HG02571 (cell line): ENCODE results near the gene PIGL.
"Not testable (repeated sequence)": the region's sequence is repeated elsewhere in the genome, so short reads cannot be mapped to it uniquely, and the experiment has no call there.

Experiments
- ATAC-seq: cut with Tn5 transposase; IDR thresholded peaks from one replicate; pipeline ENCODE4 v1.9.1; 2021; ENCODE audit warnings: mild to moderate bottlenecking, moderate library complexity; ENCODE audit not compliant: unreplicated experiment

Gene PIGL

DNA sequence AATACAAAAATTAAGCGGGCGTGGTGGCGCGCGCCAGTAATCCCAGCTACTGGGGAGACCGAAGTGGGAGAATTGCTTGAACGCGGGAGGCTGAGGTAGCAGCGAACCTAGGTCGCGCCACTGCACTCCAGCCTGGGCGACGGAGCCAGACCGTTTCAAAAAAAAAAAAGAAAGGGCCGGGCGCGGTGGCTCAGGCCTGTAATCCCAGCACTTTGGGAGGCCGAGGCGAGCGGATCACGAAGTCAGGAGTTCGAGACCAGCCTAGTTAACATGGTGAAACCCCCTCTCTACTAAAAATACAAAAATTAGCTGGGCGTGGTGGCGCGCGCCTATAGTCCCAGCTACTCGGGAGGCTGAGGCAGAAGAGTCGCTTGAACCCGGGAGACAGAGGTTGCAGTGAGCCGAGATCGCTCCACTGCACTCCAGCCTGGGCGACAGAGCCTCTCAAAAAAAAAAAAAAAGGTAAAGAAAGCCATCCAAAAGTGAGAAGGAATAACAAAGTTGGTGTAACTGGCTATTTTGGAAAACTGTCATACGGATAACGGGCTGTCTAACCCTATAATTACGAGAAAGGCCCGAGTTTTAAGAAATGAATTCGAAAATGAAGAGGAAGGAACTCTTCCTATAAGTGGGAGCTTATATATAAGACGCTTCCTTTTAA is 539 bp upstream of the PIGL start:
- ATAC-seq: not testable (repeated sequence)

DNA sequence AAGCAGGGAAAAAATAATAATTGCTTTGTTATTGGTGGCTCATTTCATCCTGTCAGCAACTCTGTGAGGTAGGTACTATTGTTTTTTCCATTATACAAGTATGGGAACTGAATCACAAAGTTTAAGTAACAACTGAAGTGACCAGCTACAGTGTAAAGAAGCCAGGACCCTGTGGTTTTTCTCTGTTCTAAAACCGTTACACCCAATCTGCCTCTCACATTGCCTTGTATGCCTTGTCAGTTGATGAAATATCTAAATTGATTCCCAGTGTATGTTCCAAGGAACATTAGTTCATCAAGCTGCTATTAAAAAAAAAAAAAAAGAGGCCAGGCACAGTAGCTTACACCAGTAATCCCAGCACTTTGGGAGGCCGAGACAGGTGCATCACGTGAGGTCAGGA is 5.4 kb downstream of the PIGL start:
- no peak for ATAC-seq

DNA sequence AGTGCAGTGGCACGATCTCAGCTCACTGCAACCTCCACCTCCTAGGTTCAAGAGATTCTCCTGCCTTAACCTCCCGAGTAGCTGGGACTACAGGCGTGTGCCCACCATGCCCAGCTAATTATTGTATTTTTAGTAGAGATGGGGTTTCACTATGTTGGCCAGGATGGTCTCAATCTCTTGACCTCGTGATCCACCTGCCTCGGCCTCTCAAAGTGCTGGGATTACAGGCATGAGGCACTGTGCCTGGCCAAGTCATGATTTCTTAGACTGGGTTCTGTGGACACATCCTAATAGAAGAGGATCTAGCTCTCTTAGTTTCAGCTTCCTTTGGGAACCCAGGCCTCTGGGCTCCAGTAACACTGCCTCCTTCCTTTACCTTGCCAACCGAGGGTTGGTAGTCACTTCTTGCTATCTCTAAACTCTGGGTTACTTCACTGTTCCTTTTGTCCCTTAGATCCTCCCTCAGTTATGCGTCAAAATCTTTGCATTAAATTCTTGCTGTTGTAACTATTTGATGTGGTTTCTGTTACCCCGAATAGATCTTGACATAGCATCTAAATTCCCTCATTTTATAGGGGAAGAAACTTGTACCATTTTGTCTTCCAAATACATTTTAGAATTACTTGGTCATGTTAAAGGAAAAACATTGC is 13.0 kb downstream of the PIGL start:
- not testable (repeated sequence) for ATAC-seq

DNA sequence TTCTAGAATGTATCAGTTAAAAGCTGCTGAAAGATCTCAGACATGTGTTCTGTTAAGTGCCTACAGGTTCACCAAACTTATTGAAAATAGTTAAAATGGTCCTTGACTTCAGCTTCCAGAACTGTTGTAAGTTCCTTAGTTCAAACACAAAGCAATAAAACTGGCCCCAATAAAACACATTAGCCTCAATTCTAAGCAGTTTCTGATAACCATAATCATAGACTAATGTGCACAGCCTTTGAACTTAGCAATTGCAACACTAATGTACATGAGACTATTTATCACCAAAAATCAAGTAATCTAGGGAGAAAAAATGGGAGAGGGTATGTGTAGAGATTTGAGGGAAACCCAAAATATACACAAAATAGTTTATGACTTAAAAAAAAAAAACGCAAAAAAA is 15.4 kb downstream of the PIGL start:
- ATAC-seq: no peak

DNA sequence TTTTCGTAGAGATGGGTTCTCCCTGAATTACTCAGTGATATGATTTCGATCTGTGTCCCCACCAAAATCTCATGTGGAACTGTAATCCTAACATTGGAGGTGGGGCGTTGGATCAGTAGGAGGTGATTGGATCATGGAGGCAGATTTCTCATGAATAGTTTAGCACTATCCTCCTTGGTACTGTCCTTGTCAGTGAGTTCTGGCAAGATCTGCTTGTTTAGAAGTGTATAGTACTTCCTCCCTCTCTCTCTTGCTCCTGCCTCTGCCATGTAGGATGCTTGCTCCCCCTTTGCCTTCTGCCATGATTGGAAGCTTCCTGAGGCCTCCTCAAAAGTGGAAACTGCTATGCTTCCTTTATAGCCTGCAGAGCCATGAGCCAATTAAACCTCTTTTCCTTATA is 22.9 kb downstream of the PIGL start:
- no peak for ATAC-seq

DNA sequence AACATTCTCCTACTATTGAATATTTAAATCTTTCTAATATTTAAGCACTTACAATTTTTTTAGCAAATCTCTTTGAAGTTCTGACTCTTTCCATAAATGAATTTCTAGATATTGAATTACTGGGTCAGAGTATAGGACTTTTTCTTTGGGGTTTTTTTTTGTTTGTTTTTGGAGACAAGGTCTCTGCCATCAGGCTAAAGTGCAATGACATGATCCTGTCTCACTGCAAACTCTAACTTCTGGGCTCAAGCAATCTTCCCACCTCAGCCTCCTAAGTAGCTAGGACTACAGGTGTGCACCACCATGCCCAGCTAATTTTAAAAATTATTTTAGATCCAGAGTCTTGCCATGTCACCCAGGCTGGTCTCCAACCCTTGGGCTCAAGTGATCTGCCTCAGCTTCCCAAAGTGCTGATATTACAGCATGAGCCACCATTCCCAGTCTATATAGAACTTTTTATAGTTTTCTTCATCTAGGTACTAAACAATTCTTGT is 24.9 kb downstream of the PIGL start:
- no peak for ATAC-seq

DNA sequence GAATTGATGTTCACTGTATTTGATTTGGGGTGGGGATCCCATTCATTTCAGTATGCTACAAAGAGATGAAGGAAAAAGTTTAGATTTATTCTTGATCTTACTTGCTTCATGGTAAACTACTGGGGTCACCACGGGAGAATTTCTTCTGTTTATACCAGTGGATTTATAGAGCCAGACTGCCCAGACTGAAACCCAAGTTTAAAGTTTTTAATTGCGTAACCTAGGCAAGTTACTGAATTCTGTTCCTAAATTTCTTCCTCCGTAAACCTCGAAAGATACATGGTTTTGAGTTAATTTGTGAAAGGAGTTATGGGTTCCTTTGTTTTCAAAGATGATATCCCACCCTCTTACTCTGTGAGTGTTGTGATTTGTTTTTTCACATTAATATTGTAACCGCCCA is 26.4 kb downstream of the PIGL start:
- no peak for ATAC-seq

DNA sequence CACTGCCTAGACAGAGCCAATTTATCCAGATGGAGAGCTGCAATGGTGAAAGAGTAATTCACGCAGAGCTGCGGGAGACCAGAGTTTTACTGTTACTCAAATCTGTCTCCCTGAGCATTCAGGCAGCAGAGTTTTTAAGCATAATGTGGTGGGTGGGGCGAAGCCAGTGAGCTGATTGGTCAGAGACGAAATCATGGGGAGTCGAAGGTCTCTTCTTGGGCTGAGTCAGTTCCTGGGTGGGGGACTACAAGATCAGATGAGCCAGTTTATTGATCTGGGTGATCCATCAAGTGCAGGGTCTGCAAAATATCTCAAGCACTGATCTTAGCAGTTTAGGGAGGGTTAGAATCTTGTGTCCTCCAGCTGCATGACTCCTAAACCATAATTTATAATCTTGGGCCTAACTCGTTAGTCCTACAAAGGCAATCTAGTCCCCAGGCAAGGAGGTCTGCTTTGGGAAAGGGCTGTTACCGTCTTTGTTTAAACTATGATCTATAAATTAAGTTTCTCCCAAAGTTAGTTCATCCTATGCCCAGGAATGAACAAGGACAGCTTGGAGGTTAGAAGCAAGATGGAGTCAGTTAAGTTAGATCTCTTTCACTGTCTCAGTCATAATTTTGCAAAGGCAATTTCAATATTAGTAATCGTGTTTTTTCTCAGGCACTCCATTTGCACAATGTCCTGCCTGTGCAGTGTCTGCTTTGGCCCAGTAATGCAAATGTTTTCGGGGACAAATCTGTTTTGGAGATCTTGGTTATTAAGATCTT is 27.0 kb downstream of the PIGL start:
- ATAC-seq: no peak

DNA sequence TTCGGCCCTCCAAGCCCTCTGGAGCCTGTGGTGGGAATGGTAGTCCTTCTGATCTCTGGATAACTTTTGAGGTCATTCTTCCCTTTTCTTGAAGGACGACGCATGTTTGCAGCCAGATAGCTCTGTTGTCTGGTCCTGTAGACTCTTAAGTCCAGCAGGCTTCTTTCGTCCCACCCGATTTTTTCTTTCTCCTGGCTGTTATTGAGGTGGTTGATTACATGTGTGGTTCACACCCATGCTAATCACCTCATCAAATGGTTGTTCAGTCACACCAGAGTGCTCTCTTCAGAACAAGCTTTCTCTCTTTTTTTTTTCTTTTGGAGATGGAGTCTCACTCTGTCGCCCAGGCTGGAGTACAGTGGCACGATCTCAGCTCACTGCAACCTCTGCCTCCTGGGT is 30.6 kb downstream of the PIGL start:
- no peak for ATAC-seq

DNA sequence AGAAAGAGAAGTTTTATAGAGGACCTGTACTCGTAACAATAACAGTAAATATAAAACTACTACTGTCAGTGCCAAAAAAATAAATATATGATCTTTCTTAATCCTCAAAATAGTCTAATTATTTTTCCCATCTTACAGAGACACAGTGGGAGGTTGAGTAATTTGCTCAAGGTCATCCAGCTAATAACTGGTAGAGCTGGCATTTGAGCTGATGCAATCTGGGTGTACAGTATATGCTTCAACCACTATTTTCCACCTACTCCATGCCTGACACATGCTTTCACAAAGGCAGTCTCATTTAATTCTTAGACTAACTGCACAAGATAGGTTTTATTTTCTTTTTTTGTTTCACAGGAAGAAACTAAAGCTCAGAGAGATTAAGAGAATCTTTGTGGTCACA is 33.6 kb downstream of the PIGL start:
- no peak for ATAC-seq

DNA sequence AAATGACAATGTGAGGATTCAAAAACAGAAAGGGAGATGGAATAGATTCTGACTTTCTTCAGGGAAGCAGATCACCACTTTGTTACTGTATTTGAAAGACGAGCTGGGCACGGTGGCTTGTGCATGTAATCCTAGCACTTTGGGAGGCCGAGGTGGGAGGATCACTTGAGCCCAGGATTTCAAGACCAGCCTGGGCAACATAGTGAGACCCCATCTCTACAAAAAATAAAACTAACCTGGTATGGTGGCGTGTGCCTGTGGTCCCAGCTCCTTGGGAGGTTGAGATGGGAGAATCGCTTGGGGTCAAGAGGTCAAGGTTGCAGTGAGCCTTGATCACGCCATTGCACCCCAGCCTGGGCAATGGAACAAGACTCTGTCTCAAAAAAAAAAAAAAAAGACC is 34.0 kb downstream of the PIGL start:
- no peak for ATAC-seq

DNA sequence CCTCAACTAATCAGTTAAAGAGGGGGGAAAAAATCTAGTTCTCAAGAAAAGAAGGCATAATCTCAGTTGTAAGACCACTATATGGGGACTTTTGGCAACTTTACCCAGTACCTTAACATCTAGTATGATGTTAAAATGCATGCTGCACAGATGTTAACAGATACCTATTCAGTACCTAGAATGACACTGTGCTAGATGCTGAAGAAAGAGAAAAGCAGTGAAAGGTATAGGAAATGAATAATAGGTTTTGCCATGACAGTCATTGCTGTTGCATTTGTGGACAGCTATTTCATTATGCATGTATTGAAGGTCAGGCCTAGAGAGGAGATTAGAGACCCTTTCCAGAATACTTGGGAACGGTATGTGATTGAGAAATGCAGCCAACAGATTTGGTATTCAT is 34.5 kb downstream of the PIGL start:
- no peak for ATAC-seq

DNA sequence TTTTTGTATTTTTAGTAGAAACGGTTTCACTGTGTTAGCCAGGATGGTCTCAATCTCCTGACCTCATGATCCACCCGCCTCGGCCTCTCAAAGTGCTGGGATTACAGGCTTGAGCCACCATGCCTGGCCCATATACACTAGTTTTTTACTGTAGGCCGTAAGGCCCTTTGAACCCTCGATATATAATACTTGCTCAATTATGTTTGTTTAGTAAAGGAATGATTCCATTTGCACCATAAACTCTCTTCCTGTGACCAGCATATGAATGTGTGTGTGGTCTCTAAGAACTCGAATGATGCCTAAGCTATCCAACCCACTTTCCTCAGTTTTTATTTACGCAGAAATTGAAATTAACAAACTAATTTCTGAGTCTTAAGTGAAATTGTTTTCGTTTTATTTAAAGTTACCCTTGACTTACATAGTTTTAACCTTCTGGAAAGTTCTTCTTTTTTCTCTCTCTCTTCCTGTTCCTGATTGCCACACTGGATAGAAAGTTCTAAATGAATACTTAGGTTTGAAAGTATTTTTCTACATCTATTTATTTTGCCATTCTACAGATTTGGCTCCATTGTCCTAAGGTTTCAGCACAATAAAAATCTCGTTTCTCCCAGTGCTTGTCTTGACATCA is 37.9 kb downstream of the PIGL start:
- no peak for ATAC-seq

DNA sequence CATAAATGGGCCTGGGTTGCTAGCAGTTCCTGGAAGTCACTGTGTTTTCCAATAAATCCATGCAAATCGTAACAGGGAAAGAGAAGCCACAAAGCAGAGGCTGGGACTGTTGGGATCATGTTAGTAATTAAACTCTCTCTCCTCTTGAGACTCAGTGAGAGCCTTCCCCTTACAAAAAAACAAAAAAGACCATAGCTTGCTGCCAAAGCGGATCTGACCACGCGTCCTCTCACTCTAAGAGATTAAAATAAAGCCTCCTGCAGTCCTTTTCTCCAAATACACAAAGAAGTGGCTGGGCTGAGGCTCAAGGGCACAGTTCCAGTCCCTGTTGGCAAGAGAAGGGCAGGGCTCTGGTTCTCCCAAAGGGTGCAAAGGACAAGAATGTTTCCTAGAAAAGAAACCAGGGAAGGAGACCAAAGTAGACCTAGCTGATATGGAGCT is 38.5 kb downstream of the PIGL start:
- ATAC-seq: no peak

DNA sequence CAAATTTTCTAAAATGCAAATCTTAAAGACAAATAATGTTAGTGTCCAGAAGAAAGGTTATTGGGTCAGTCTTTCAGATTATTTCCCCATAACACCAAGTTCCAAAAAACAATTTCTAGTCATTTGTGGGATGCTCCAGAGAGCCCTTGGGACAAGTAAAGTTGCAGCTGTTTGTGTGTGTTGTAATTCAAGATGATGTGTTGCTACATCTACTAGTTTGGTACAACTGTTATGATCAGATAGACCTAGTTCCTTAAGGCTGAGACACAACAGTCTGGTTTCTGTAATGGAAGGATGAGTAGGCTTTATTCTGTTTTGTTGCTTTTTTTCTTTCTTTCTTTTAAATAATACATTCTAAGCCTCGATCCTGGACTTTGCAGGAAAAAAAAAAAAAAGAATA is 41.9 kb downstream of the PIGL start:
- no peak for ATAC-seq

DNA sequence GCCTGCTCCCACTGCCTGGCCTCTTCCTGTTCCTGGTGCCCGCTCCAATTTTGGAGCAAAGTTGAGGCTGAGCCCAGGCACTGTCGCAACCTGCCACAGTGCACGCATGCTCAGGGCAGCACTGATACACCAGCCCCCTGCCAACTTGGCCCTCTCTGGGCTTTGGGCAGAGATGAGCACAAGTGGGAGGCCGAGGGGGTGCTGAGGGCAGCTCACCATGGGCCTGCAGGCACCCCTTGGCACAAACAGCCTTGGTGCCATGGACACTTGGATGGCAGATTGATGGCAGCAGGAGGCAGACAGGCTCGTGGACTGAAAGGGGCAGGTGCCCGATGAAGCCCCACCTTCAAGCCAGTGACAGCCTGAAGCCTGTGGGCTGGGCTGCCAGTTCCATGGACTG is 42.9 kb downstream of the PIGL start:
- no peak for ATAC-seq

DNA sequence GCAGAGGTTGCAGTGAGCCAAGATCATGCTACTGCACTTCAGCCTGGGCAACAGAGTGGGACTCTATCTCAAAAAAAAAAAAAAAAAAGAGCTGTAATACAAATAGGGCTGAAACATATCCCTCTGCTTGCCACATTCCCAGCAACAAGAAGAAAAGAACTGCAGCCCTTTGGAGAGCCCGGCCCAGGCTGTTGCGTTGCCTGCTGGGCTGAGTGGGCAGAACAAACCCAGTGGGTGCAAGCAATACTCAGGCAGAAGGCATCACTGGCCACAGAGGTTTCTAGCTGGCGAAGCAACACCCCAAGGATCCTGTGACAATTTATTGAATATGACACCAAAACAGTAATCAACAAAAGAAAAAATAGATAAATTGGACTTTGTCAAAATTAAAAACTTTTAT is 44.0 kb downstream of the PIGL start:
- ATAC-seq: no peak

DNA sequence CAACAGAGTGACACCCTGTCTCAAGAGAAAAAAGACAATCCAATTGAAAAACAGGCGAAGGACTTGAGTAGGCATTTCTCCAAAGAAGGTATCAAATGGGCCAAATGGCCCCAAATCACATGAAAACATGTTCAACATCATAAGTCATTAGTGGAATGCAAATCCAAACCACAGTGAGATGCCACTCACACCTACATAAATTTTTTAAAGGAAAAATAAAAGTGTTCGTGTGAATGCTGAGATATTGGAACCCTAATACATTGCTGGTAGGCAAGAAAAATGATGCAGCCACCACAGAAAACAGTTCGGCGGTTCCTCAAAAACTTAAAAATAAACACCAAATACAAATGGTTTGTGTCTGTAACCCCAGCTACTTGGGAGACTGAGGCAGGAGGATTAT is 45.2 kb downstream of the PIGL start:
- ATAC-seq: no peak

DNA sequence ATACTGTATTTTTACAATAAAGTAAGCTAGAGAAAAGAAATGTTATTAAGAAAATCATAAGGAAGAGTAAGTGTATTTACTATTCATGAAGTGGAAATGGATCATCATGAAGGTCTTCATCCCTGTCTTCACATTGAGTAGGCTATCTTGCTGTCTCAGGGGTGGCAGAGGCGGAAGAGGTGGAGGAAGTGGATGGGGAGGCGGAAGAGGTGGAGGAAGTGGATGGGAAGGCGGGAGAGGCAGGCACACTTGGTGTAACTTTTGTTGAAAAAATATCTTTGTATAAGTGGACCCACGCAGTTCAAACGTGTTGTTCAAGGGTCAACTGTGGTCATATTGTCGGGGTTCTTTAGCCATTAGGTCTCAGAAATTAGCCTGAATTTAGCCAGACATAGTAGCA is 50.2 kb downstream of the PIGL start:
- no peak for ATAC-seq

DNA sequence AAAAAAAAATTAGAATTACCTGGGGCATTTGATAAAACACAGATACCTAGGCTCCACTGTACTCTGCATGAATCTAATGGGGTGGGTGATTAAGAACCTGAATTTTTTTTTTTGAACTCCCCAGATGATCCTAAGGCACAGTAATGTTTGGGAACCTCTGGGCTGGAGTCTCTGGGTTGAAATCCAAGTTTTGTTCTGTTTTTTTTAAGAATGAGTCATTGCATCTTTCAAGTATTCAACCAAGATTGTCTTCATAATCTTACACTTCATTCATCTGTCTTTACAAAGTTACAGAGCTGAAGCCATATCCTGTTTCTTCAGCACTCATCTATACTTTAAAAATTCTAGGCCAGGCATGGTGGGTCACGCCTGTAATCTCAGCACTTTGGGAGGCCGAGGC is 52.6 kb downstream of the PIGL start:
- ATAC-seq: no peak

DNA sequence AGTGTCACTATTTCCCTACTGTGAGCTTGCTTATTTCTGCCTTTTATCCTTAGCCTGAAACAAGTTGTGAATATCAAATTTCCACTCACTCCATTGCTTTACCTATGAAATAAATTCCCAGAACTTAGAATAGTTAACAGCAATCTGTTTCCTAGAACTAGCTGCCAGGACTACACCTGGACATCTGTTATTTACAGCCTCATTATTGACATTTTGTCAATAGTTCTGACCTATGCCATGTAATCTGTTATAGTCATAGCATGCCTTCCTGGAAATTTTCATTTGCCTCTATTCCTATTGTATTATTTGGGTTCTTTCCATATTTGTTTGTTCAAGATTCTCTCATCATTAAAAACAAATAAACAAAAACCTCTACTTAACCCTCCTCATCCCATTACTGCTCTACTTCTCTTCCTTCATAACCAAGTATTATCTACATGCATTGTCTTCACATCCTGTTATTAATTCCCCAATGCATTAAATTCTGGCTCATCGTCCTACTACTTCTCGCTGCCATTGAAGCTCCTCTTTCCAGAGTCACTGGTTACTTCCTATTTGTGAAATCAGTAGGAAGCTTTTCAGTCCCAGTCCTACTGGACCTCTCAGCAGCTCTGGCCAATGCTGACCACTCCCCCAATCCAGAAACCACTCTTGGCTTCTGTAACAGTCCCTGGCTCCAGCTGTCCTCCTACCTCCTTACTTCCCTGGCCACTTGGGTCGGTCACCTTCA is 55.3 kb downstream of the PIGL start:
- ATAC-seq: no peak
